HCT116 (cell line): ENCODE data around the gene LRFN4. TPM values are rescaled to one million over a fixed set of nuclear protein-coding genes. Genes with fewer than 3 reads are reported as not detected.

ENCODE experiments used
- ATAC-seq: fragments of 200-7000 bp; cut with Tn5 transposase; 2 replicates; pipeline ENCODE4 v1.9.1; 2020; ENCODE audit warnings: mild to moderate bottlenecking, moderate library complexity
- BruUV-seq: library from RNA; stranded (reverse); fragments of 400-500 nt; replicated peaks from 2 replicates; lab custom pipeline; 2021; lab: Mats Ljungman, UMichigan
- CTCF ChIA-PET: fragments of 300-600 bp; sonication (Branson Sonifier 250); formaldehyde crosslinking; loops from one replicate; lab custom pipeline; 2021; ENCODE audit warnings: antibody characterized with exemption; lab: Charles Lee
- POLR2A ChIA-PET: fragments of 300-600, 350-600 bp; sonication (Branson Sonifier 250); formaldehyde crosslinking; loops from one replicate; lab custom pipeline; 2021; ENCODE audit warnings: antibody characterized with exemption; lab: Charles Lee
- RAD21 ChIA-PET, 2 experiments: fragments of 300-600 bp; sonication (Branson Sonifier 250); formaldehyde crosslinking; loops; one replicate each; lab custom pipeline; 2023; ENCODE audit warnings: low total read pairs in 2 of 2; ENCODE audit not compliant: uncharacterized antibody in 2 of 2, unreplicated experiment in 2 of 2, low non-redundant PET in 1 of 2; lab: Charles Lee
- DNase-seq: peaks from one replicate; pipeline ENCODE4 v3.0.0-alpha.2; 2010; ENCODE audit warnings: low read depth, low spot score
- H2AFZ ChIP-seq: fragments of 200-600 bp; shearing (Covaris generic), sonication (generic); 2 replicates; pipeline ENCODE4 v1.6.1; 2017; ENCODE audit warnings: low read depth, mixed run types, mixed read lengths, antibody characterized with exemption, low read length; ENCODE audit not compliant: poor library complexity, severe bottlenecking
- H3K27ac ChIP-seq: 2 replicates; pipeline ENCODE4 v1.5.1; 2012; ENCODE audit warnings: low read depth, low read length
- H3K27me3 ChIP-seq: fragments of 200-600 bp; sonication (generic); 2 replicates; pipeline ENCODE4 v1.6.1; 2016; ENCODE audit warnings: mixed run types, low read length, mixed read lengths; ENCODE audit not compliant: insufficient read depth
- H3K36me3 ChIP-seq, 2 experiments: fragments of 200-500 bp in 1 of 2; fragments of 200-600 bp in 1 of 2; sonication (Bioruptor generic) in 1 of 2; sonication (generic) in 1 of 2; 2 replicates each; pipeline versions ENCODE4 v1.5.1 to v1.6.1; 2014 to 2016; ENCODE audit warnings: low read length in 2 of 2, inconsistent platforms in 1 of 2, mixed read lengths in 1 of 2, mixed run types in 1 of 2; ENCODE audit not compliant: insufficient read depth in 2 of 2, control insufficient read depth in 1 of 2
- H3K4me1 ChIP-seq, 2 experiments: fragments of 200-600 bp in 1 of 2; sonication (generic) in 1 of 2; 2 replicates each; pipeline versions ENCODE4 v1.5.1 to v1.6.1; 2012 to 2017; ENCODE audit warnings: low read length in 2 of 2, inconsistent platforms in 1 of 2, mild to moderate bottlenecking in 1 of 2, mixed read lengths in 1 of 2, mixed run types in 1 of 2, moderate library complexity in 1 of 2; ENCODE audit not compliant: insufficient read depth in 2 of 2, control insufficient read depth in 1 of 2
- H3K4me2 ChIP-seq: fragments of 200-600 bp; sonication (generic); 2 replicates; pipeline ENCODE4 v1.6.1; 2017; ENCODE audit warnings: mixed run types, low read length, mixed read lengths
- H3K4me3 ChIP-seq, 2 experiments: fragments of 200-600 bp in 1 of 2; sonication (generic) in 1 of 2; replicated peaks in 1 of 2; 2 replicates each; pipeline ENCODE4 v1.5.1; 2011 to 2016; ENCODE audit warnings: low read length in 2 of 2, control low read depth in 1 of 2, low read depth in 1 of 2, mild to moderate bottlenecking in 1 of 2, mixed read lengths in 1 of 2, mixed run types in 1 of 2
- H3K79me2 ChIP-seq: fragments of 200-600 bp; sonication (generic); 2 replicates; pipeline ENCODE4 v1.6.1; 2017; ENCODE audit warnings: mild to moderate bottlenecking, mixed run types, low read length, moderate library complexity, mixed read lengths; ENCODE audit not compliant: insufficient read depth
- H3K9ac ChIP-seq: fragments of 200-600 bp; sonication (generic); 2 replicates; pipeline ENCODE4 v1.6.1; 2016; ENCODE audit warnings: low read length, mixed read lengths
- H3K9me2 ChIP-seq: fragments of 200-600 bp; sonication (generic), shearing (Covaris generic); 2 replicates; pipeline ENCODE4 v1.6.1; 2017; ENCODE audit warnings: mixed run types, mild to moderate bottlenecking, moderate library complexity; ENCODE audit not compliant: insufficient read depth
- H3K9me3 ChIP-seq, 2 experiments: fragments of 200-500 bp in 1 of 2; fragments of 200-600 bp in 1 of 2; sonication (Bioruptor generic) in 1 of 2; sonication (generic) in 1 of 2; 2 replicates each; pipeline ENCODE4 v1.6.1; 2014 to 2017; ENCODE audit warnings: low read length in 2 of 2, mixed read lengths in 2 of 2, inconsistent platforms in 1 of 2, low read depth in 1 of 2, mild to moderate bottlenecking in 1 of 2, mixed run types in 1 of 2, moderate library complexity in 1 of 2; ENCODE audit not compliant: control insufficient read depth in 1 of 2, insufficient read depth in 1 of 2
- H4K20me1 ChIP-seq: fragments of 200-600 bp; sonication (generic), shearing (Covaris generic); 2 replicates; pipeline ENCODE4 v1.6.1; 2017; ENCODE audit warnings: mixed run types, mild to moderate bottlenecking, moderate library complexity; ENCODE audit not compliant: insufficient read depth
- CBX3 ChIP-seq: IDR thresholded peaks from 2 replicates; pipeline ENCODE4 v1.6.1; 2012; ENCODE audit warnings: low read depth
- CEBPB ChIP-seq: IDR thresholded peaks from 2 replicates; pipeline ENCODE4 v1.6.1; 2012; ENCODE audit warnings: low read depth
- CTCF ChIP-seq, 3 experiments: fragments of 200-600 bp in 1 of 3; sonication (generic) in 1 of 3; IDR thresholded peaks in 2 of 3; conservative IDR thresholded peaks in 1 of 3; 2 replicates each; pipeline ENCODE4 v1.5.1; 2012 to 2017; ENCODE audit warnings: low read depth in 2 of 3, low read length in 2 of 3, antibody characterized with exemption in 1 of 3, borderline replicate concordance in 1 of 3, control low read depth in 1 of 3, mild to moderate bottlenecking in 1 of 3, mixed read lengths in 1 of 3, mixed run types in 1 of 3, moderate library complexity in 1 of 3; ENCODE audit not compliant: insufficient read depth in 1 of 3
- EGR1 ChIP-seq: IDR thresholded peaks from 2 replicates; pipeline ENCODE4 v1.6.1; 2012; ENCODE audit warnings: low read depth
- ELF1 ChIP-seq: IDR thresholded peaks from 2 replicates; pipeline ENCODE4 v1.6.1; 2012; ENCODE audit warnings: low read depth, borderline replicate concordance
- EZH2 ChIP-seq: fragments of 200-600 bp; sonication (generic); IDR thresholded peaks from 2 replicates; pipeline ENCODE4 v1.6.1; 2017; ENCODE audit warnings: antibody characterized with exemption, mixed run types
- EZH2phosphoT487 ChIP-seq: fragments of 200-600 bp; IDR thresholded peaks from 2 replicates; pipeline ENCODE4 v1.6.1; 2018; ENCODE audit warnings: antibody characterized with exemption, borderline replicate concordance
- FOSL1 ChIP-seq: IDR thresholded peaks from 2 replicates; pipeline ENCODE4 v1.6.1; 2012; ENCODE audit warnings: low read depth
- JUND ChIP-seq: IDR thresholded peaks from 2 replicates; pipeline ENCODE4 v1.6.1; 2012
- POLR2AphosphoS5 ChIP-seq: IDR thresholded peaks from 2 replicates; pipeline ENCODE4 v1.6.1; 2011; ENCODE audit warnings: mild to moderate bottlenecking, low read depth, low read length, moderate library complexity
- RAD21 ChIP-seq: IDR thresholded peaks from 2 replicates; pipeline ENCODE4 v1.6.1; 2012; ENCODE audit warnings: low read depth, mild to moderate bottlenecking
- SIN3A ChIP-seq: IDR thresholded peaks from 2 replicates; pipeline ENCODE4 v1.6.1; 2012; ENCODE audit warnings: low read depth
- SP1 ChIP-seq: IDR thresholded peaks from 2 replicates; pipeline ENCODE4 v1.6.1; 2012; ENCODE audit warnings: low read depth
- TCF7L2 ChIP-seq: IDR thresholded peaks from 2 replicates; pipeline ENCODE4 v1.7.0; 2011; ENCODE audit warnings: borderline replicate concordance, inconsistent platforms; ENCODE audit not compliant: insufficient read depth, insufficient read length; ENCODE audit errors: extremely low read depth
- YY1 ChIP-seq: IDR thresholded peaks from 2 replicates; pipeline ENCODE4 v1.6.1; 2011; ENCODE audit warnings: low read length, low read depth, moderate library complexity, mild to moderate bottlenecking; ENCODE audit not compliant: insufficient replicate concordance; ENCODE audit errors: extremely low read depth
- intact Hi-C: fragments of 100-400 bp; cut with micrococcal nuclease; formaldehyde crosslinking; loops from 2 replicates; pipeline ENCODE4 v1.10.0; 2022
- total RNA-seq: library from RNA; stranded (reverse); gene quantifications from one replicate; pipeline ENCODE4 v1.2.1, GENCODE V29; 2021; ENCODE audit not compliant: unreplicated experiment

The LRFN4 gene
- total RNA-seq, 1 experiment from 2014 or later, result 55.4 TPM

- Histone ChIP-seq H3K27ac (no peak overlapping the region), H3K9me2 (no peaks in the 10 kb centered on the region)
- CTCF ChIA-PET, result no interaction called here
- TF ChIP-seq CTCF (IDR thresholded peaks at IDR 0.05 in 2 of 3, conservative IDR thresholded peaks at IDR 0.05 in 1 of 3; ENCODE audit: borderline replicate concordance in 1 of 3, insufficient read depth in 1 of 3, low read depth in 2 of 3, low read length in 2 of 3) (no peak), YY1 (no peak), CEBPB (no peak), CBX3 (no peak), JUND (no peak), SIN3A (no peak), TCF7L2 (no peak), EZH2 (no peak), POLR2AphosphoS5 (no peak), FOSL1 (no peak), RAD21 (no peak), SP1 (no peak), EGR1 (no peak), EZH2phosphoT487 (no peak), ELF1 (no peak)
- TF ChIP-seq, all 23 proteins: peak for 0
- Histone ChIP-seq H3K9me3 (no peaks in the 10 kb centered on the region), H2AFZ (no peak overlapping the region), H3K36me3 (no peaks in the 10 kb centered on the region), H4K20me1 (no peaks in the 10 kb centered on the region), H3K79me2 (no peaks in the 10 kb centered on the region), H3K27me3 (no peaks in the 10 kb centered on the region), H3K4me1 (peaks cover 29 to 41% of the 10 kb centered on the region in 2 experiments), H3K4me2 (no peak overlapping the region), H3K9ac (no peak overlapping the region), H3K4me3 (no peak overlapping the region)
- RAD21 ChIA-PET, result no interaction called here
- ATAC-seq (no peak), DNase-seq (no peak)
- no TSS peak for BruUV-seq
- POLR2A ChIA-PET, result no interaction called here
- intact Hi-C loops, result no loop called here
Observed at GRCh38 chr11:66909181-66909580, 52.3 kb downstream of the LRFN4 start.
